GM12872 (cell line): ENCODE results near the gene PXMP4.

Experiments
- TF ChIP-seq, protein P1 (sequence below): IDR thresholded peaks from 3 replicates; pipeline ENCODE4 v1.5.1; 2011; ENCODE audit warnings: low read depth, mild to moderate bottlenecking, low read length, moderate library complexity; ENCODE audit not compliant: insufficient read depth

Gene PXMP4

DNA sequence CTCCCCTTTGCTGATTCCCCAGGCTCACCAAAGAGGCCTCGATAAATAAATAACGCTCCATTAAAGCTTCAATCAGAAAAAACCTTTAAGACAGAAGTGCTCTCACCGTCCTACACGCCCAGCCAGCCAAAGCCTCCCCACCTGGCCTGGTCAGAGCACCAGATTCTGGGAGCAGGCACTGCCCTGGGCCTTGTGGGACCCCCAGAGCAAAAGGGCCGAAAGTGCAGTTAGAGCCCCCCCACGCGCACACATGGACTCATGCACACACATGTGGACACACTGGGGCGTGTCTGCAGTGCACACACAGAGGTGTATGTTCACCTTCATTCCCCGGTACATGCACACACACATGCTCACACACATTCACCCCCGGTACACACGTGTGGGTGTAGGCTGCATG lies 44.0 kb downstream of the PXMP4 start:
- TF ChIP-seq, protein P1, sequence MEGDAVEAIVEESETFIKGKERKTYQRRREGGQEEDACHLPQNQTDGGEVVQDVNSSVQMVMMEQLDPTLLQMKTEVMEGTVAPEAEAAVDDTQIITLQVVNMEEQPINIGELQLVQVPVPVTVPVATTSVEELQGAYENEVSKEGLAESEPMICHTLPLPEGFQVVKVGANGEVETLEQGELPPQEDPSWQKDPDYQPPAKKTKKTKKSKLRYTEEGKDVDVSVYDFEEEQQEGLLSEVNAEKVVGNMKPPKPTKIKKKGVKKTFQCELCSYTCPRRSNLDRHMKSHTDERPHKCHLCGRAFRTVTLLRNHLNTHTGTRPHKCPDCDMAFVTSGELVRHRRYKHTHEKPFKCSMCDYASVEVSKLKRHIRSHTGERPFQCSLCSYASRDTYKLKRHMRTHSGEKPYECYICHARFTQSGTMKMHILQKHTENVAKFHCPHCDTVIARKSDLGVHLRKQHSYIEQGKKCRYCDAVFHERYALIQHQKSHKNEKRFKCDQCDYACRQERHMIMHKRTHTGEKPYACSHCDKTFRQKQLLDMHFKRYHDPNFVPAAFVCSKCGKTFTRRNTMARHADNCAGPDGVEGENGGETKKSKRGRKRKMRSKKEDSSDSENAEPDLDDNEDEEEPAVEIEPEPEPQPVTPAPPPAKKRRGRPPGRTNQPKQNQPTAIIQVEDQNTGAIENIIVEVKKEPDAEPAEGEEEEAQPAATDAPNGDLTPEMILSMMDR = no peak

- TF ChIP-seq, protein P1 = no peak
Measured at GRCh38 chr20:33675136-33675959, 44.8 kb downstream of the PXMP4 start.

DNA sequence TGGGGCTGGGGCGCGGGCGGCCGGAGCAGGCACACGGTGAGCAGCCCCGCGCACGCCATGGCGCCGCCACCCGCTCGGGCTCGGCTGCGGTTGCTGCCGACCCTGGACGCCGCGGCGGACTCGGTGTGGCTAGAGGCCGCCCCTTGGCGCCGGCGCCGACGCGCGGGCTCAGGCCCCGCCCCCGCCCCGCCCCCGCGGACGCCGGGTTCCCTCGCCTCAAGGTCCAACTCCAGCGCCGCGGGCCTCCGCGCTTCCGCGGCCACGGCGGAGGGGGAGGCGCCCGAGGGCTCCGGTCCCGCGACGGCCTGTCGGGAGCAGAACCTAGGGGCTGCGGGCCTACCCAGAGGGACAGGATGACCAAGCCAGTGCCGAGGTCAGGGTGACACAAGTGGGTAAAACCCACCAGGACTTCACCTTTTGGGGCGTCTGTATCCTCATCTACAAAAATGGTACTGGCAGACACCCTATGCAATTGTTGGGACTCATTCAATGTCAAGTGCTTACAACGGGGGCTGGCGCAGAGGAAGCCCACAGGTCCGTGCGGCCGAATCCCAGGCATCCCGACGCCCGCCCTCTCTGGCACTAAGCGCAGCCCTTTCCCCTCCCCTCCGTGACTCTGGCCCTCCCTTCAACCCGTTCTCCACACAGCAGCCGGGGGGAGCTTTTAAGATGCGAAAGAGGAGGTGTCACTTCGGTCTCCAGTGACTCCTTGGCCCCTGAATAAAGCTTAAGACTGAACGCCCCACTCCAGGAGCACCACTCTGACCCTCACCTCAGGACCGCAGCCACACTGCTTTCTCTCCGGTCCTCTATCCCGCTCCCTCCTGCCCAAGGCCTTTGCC lies 45.6 kb downstream of the PXMP4 start, which contains the start of gene NECAB3:
Gene NECAB3 (minus strand): TSS at position 135 of the 842 bp plus-strand sequence. CDS start 76 bp downstream, at position 59.
- TF ChIP-seq, protein P1 = no peak

- TF ChIP-seq, protein P1 = no peak
Measured at GRCh38 chr20:33673410-33674293, 46.5 kb downstream of the PXMP4 start.

GRCh38 chr20:33673114-33673409 lies 47.0 kb downstream of the PXMP4 start:
- TF ChIP-seq, protein P1 = no peak

GRCh38 chr20:33672426-33673113 lies 47.5 kb downstream of the PXMP4 start:
- TF ChIP-seq, protein P1 = no peak
